SK-N-MC (cell line): ENCODE results near the gene SEM1.

Source experiments
- EZH2 ChIP-seq: fragments of 200-600 bp; sonication (generic); IDR thresholded peaks from one replicate; pipeline ENCODE4 v1.6.1; 2017; ENCODE audit warnings: antibody characterized with exemption
- POLR2AphosphoS5 ChIP-seq: IDR thresholded peaks from 2 replicates; pipeline ENCODE4 v1.6.1; 2012; ENCODE audit warnings: mild to moderate bottlenecking, low read depth, low read length, borderline replicate concordance

- no peak for TF ChIP-seq EZH2
- no peak for TF ChIP-seq POLR2AphosphoS5
Observed at GRCh38 chr7:96689414-96689813, 20.2 kb downstream of the SEM1 start.
